ENCODE data around the gene MYH13.

Gene MYH13

DNA sequence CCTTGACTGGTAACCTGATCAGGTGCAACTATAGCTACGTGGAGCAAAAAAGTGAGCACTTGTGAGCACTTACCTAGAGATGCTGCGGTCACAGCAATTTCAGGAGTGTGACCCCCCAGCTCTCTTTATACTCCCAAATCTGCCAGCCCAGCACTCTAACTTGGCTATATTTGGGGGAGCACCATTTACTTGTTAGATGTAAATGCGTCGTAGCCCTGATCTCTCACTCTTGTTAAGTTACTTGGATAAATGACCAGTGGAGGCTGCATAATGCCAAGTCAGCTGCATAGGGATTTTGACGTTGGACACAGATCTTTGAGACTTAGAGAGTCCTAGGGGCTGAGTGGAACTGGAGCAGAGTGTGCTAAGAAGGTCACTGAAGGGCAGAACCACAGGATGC is at the start of gene MYH13:
TSS of gene MYH13 (minus strand) at position 101 of the 400 bp plus-strand sequence. CDS start 8,476 bp downstream, outside the sequence.
- Histone ChIP-seq H3K4me1 (ENCODE audit: control insufficient read depth, insufficient read depth, low read length) (no peaks in the 10 kb centered on the region), H3K27me3 (ENCODE audit: control insufficient read depth, insufficient read depth, low read length) (no peaks in the 10 kb centered on the region), H3K36me3 (ENCODE audit: control insufficient read depth, insufficient read depth, low read length) (no peaks in the 10 kb centered on the region), H3K4me3 (ENCODE audit: low read length) (no peak within 1 kb of the TSS), H3K9me3 (ENCODE audit: control insufficient read depth, low read length) (no peaks in the 10 kb centered on the region), H3K9ac (ENCODE audit: low read length) (no peak within 1 kb of the TSS)

DNA sequence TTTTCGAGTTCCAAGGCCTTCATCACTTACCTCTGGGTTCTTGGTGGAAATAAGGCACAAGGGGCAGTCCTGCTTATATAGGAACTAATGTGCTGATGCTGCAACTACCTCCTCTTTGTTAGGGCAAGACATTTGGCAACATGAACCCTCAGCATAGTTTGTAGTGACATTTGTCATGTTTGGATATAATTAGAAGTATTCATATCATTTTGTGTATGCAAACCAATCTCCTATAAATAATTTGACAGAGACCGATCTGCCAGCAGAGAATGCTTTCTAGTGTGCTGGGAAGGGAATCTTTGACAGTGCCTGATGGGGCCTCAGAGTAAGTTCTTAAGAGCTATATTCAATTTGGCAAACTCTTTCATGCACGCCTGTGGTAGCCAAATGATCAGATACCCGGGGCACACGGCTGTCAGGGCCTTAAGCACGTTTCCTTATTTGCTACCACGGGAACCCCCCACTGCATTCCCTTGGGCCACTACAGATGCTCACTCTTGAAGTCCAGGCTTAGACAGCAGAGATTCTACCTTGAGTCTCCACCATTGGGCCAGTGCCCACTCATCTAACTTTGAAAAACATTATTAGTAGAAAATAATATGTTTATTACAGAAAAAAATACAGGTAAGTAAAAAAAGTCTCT is 49.2 kb upstream of the MYH13 start, which contains the start of gene MYH8:
TSS of gene MYH8 (minus strand) at position 51 of the 643 bp plus-strand sequence. CDS start 1,723 bp downstream, outside the sequence.
- Histone ChIP-seq H3K4me1 (ENCODE audit: control insufficient read depth, insufficient read depth, low read length) (no peaks in the 10 kb centered on the region), H3K9ac (ENCODE audit: low read length) (no peak within 1 kb of the TSS), H3K9me3 (ENCODE audit: control insufficient read depth, low read length) (no peaks in the 10 kb centered on the region), H3K4me3 (ENCODE audit: low read length) (no peak within 1 kb of the TSS), H3K27me3 (ENCODE audit: control insufficient read depth, insufficient read depth, low read length) (no peaks in the 10 kb centered on the region), H3K36me3 (ENCODE audit: control insufficient read depth, insufficient read depth, low read length) (no peaks in the 10 kb centered on the region)

DNA sequence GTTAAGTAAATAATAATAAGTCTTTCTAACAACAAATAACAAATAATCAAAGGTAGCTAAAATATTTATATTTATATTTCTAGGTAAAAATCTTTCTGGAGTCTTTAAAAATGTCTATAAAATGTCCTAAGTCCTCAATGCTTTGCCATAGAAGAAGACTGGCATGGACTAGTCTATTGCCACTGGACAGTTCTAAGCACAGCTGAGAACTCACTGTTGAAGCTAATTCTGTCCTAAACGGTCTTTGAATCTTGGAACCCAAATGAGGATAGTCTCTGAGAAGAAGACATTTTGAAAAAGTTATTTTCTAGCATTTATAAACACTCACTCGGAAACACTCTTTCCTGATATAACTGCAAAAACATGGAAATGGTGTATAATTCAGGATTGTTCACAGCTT is 48.4 kb upstream of the MYH13 start:
- Histone ChIP-seq H3K4me3 (ENCODE audit: low read length) (no peak overlapping the region), H3K36me3 (ENCODE audit: control insufficient read depth, insufficient read depth, low read length) (no peaks in the 10 kb centered on the region), H3K9ac (ENCODE audit: low read length) (no peak overlapping the region), H3K9me3 (ENCODE audit: control insufficient read depth, low read length) (no peaks in the 10 kb centered on the region), H3K27me3 (ENCODE audit: control insufficient read depth, insufficient read depth, low read length) (no peaks in the 10 kb centered on the region), H3K4me1 (ENCODE audit: control insufficient read depth, insufficient read depth, low read length) (no peaks in the 10 kb centered on the region)

DNA sequence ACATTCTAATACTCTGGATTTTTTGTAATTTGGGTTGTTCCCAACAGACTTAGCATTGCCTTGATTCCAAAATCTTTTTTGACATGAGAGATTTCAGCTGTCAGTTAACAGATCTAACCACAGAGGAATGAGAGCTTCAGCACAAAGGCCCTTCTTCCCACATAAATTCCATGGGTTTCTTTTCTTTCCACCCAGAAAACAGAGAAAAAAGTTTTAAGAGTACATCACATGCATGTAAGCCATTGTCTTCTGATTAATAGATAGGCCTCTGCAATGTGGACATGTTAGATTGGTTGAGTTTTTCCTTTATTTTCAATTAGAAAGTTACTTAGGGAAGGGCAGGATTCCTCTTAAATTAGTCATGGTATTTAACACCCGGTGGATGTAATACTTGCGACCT is 48.0 kb upstream of the MYH13 start:
- H3K9ac ChIP-seq (ENCODE audit: low read length): no peak overlapping the region
- H3K9me3 ChIP-seq (ENCODE audit: control insufficient read depth, low read length): no peaks in the 10 kb centered on the region
- H3K4me1 ChIP-seq (ENCODE audit: control insufficient read depth, insufficient read depth, low read length): no peaks in the 10 kb centered on the region
- no peaks in the 10 kb centered on the region for H3K27me3 ChIP-seq (ENCODE audit: control insufficient read depth, insufficient read depth, low read length)
- no peaks in the 10 kb centered on the region for H3K36me3 ChIP-seq (ENCODE audit: control insufficient read depth, insufficient read depth, low read length)
- no peak overlapping the region for H3K4me3 ChIP-seq (ENCODE audit: low read length)

DNA sequence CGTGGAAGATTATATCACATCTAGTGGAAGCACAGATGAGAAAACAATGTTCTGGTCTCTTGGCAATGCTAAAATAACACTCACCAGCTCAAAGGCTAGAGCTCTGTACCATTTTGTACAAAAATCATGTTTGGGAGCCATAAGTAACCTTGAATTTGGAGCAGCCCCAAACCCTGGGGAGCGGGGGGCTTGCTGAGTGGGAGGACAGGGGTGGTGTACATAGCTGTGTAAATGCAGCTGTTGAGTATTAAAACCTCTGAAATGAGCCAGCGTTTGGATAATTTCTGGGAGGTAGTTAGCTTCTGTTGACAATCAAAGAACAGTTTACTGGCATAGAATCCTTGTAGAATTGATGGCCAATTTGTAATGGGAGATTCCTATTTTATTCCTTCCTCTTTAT is 44.6 kb upstream of the MYH13 start:
- Histone ChIP-seq H3K4me3 (ENCODE audit: low read length) (no peak overlapping the region), H3K27me3 (ENCODE audit: control insufficient read depth, insufficient read depth, low read length) (no peaks in the 10 kb centered on the region), H3K9me3 (ENCODE audit: control insufficient read depth, low read length) (no peaks in the 10 kb centered on the region), H3K36me3 (ENCODE audit: control insufficient read depth, insufficient read depth, low read length) (no peaks in the 10 kb centered on the region), H3K4me1 (ENCODE audit: control insufficient read depth, insufficient read depth, low read length) (no peaks in the 10 kb centered on the region), H3K9ac (ENCODE audit: low read length) (no peak overlapping the region)

DNA sequence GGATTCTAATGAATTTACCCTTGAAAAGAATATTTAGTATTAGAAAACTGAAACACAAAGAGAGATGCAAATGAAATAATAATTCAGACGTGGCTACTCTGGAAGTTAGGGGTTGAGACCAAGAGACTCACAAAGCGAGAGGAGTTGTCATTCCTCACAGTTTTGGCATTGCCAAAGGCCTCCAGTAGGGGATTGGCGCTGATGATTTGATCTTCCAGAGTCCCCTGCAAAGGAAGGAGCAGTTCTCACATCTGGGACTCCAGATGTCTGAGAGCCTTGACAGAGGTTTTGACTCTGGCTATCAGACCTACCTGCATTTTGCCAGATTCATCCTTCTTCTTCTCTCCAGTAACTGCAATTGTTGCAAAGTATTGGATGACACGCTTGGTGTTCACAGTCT is 42.4 kb upstream of the MYH13 start:
- Histone ChIP-seq H3K4me1 (ENCODE audit: control insufficient read depth, insufficient read depth, low read length) (no peaks in the 10 kb centered on the region), H3K9ac (ENCODE audit: low read length) (no peak overlapping the region)

DNA sequence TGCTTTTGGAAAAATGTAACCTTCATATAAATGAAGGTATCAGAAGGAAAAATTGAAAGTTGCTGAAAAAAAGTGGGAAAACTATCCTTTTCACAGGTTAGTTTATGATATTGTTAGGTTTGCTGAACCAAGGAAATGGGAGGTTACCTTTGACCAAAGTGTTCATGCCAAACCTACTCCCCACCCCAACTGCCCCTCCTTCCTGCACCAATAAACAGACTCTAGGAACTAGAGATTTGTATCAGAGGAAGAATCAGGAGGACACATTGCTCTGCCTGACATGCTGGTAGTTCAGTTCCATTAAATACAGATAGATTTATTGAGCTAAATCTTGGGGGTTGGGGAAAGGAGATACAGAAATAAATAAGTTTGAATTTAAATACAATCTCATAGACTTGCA is 30.8 kb upstream of the MYH13 start:
- Histone ChIP-seq H3K9ac (ENCODE audit: low read length) (no peak overlapping the region), H3K4me1 (ENCODE audit: control insufficient read depth, insufficient read depth, low read length) (no peaks in the 10 kb centered on the region), H3K9me3 (ENCODE audit: control insufficient read depth, low read length) (no peaks in the 10 kb centered on the region), H3K27me3 (ENCODE audit: control insufficient read depth, insufficient read depth, low read length) (no peaks in the 10 kb centered on the region), H3K36me3 (ENCODE audit: control insufficient read depth, insufficient read depth, low read length) (no peaks in the 10 kb centered on the region), H3K4me3 (ENCODE audit: low read length) (no peak overlapping the region)

More for the DNA sequence above, 42.4 kb upstream of the MYH13 start:
- Histone ChIP-seq H3K9me3 (ENCODE audit: control insufficient read depth, low read length) (no peaks in the 10 kb centered on the region), H3K4me3 (ENCODE audit: low read length) (no peak overlapping the region), H3K27me3 (ENCODE audit: control insufficient read depth, insufficient read depth, low read length) (no peaks in the 10 kb centered on the region), H3K36me3 (ENCODE audit: control insufficient read depth, insufficient read depth, low read length) (no peaks in the 10 kb centered on the region)

DNA sequence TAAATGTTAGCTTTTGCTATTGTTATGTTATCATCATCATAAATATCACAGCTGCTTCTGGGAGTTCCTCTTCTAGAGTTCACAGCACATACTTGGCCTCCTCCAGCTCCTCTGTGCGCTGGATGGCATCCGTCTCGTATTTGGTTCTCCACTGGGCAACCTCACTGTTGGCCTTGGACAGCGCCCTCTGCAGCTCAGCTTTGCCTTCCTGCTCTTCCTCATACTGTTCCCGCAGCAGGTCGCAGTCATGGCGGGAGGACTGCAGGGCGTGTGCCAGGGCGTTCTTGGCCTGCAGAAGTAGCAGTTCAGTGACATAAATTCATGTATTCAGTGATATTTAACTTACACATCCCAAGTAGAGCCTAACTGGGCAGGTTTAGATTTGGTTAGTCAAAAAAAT is 25.5 kb upstream of the MYH13 start:
- Histone ChIP-seq H3K9me3 (ENCODE audit: control insufficient read depth, low read length) (no peaks in the 10 kb centered on the region), H3K9ac (ENCODE audit: low read length) (no peak overlapping the region), H3K4me1 (ENCODE audit: control insufficient read depth, insufficient read depth, low read length) (no peaks in the 10 kb centered on the region), H3K4me3 (ENCODE audit: low read length) (no peak overlapping the region), H3K36me3 (ENCODE audit: control insufficient read depth, insufficient read depth, low read length) (no peaks in the 10 kb centered on the region), H3K27me3 (ENCODE audit: control insufficient read depth, insufficient read depth, low read length) (no peaks in the 10 kb centered on the region)

DNA sequence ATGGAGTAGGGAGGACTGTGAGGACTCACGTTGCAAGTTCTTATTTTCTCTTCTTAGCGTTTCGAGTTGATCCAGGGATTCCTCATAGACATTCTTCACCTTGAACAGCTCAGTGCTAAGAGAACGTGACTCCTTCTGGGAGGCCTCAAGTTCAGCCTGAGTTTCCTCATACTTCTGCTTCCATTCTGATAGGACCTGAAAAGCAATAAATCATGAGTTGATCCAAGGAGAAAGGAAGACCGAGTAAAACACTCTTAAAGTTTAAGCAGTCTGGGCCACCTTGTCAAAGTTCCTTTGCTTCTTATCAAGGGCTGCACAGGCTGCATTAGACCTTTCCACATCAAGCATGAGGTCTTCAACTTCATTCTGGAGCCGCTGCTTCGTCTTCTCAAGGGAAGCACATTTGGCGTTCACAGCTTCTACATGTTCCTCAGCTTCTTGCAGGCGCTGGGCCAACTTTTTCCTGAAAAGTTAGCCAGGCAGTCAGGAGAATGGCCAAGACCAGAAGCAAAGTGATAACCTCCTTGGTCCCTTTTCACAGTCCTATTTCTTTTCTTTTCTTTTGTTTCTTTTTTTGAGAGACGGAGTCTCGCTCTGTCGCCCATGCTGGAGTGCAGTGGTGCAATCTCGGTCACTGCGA is 23.8 kb upstream of the MYH13 start:
- H3K9me3 ChIP-seq (ENCODE audit: control insufficient read depth, low read length): no peaks in the 10 kb centered on the region
- H3K36me3 ChIP-seq (ENCODE audit: control insufficient read depth, insufficient read depth, low read length): no peaks in the 10 kb centered on the region
- H3K9ac ChIP-seq (ENCODE audit: low read length): no peak overlapping the region
- no peak overlapping the region for H3K4me3 ChIP-seq (ENCODE audit: low read length)
- H3K4me1 ChIP-seq (ENCODE audit: control insufficient read depth, insufficient read depth, low read length): no peaks in the 10 kb centered on the region
- no peaks in the 10 kb centered on the region for H3K27me3 ChIP-seq (ENCODE audit: control insufficient read depth, insufficient read depth, low read length)

DNA sequence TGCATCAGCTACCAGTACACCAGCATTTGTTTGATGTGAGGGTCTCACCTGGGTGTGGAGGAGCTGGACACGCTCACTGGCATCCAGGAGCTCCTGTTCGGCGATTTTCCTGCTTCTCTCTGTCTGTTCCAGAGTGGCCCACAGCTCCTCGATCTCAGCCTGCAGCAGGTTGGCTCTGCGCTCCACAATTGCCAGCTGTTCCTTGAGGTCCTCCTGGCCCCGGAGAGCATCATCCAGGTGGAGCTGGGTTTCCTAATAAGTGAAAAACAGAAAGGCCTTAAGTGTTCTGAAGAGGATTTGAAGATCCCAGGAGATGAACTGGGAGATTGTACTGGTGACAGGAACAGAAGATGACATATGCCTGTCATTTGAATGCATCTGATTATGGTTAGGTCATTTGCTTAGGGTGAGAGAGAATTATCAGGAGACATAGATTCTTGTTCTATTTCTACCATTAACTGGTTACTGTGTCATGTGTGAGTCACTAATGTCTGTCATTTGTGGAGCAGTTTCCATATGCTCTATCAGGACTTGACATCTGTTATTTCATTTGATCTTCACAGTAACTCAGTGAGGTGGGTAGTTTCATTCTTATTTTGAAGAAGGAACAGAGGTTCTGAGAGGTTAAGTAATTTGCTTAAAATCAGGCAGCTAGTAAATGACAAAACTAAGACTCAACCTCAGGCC is 21.5 kb upstream of the MYH13 start:
- Histone ChIP-seq H3K9me3 (ENCODE audit: control insufficient read depth, low read length) (no peaks in the 10 kb centered on the region), H3K9ac (ENCODE audit: low read length) (no peak overlapping the region), H3K27me3 (ENCODE audit: control insufficient read depth, insufficient read depth, low read length) (no peaks in the 10 kb centered on the region), H3K4me3 (ENCODE audit: low read length) (no peak overlapping the region), H3K36me3 (ENCODE audit: control insufficient read depth, insufficient read depth, low read length) (no peaks in the 10 kb centered on the region), H3K4me1 (ENCODE audit: control insufficient read depth, insufficient read depth, low read length) (no peaks in the 10 kb centered on the region)

DNA sequence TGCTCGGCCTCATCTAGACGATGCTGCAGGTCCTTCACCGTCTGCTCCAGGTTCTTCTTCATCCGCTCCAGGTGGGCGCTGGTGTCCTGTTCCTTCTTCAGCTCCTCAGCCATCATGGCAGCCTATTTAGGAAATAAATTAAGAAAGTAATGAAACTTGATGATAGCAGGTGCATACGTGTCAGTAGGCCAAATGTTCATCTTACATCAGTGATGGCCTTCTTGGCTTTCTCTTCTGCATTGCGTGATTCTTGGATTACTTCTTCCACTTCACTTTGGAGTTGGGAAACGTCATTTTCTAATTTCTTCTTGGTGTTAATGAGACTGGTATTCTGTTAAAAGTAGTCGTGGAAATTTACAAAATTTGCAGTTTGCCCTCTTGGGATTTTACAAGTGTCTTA is 20.1 kb upstream of the MYH13 start:
- no peak overlapping the region for H3K9ac ChIP-seq (ENCODE audit: low read length)
- no peaks in the 10 kb centered on the region for H3K9me3 ChIP-seq (ENCODE audit: control insufficient read depth, low read length)
- no peaks in the 10 kb centered on the region for H3K27me3 ChIP-seq (ENCODE audit: control insufficient read depth, insufficient read depth, low read length)
- H3K36me3 ChIP-seq (ENCODE audit: control insufficient read depth, insufficient read depth, low read length): no peaks in the 10 kb centered on the region
- no peaks in the 10 kb centered on the region for H3K4me1 ChIP-seq (ENCODE audit: control insufficient read depth, insufficient read depth, low read length)
- no peak overlapping the region for H3K4me3 ChIP-seq (ENCODE audit: low read length)

DNA sequence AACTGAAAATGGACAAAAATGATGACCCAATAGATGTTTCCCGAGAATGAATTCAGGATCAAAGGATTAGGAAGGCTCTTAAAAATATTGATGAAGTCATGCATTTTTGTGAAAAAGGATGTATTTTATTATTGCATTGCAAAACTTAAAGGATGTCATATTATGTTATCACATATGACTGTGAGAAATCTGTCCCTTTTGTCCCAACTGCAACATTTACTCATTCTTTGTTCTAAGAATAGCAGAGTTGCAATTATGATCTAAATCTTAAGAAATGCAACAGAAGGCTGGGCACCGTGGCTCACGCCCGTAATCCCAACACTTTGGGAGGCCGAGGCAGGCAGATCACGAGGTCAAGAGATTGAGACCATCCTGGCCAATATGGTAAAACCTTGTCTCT is 13.1 kb upstream of the MYH13 start:
- Histone ChIP-seq H3K9ac (ENCODE audit: low read length) (no peak overlapping the region), H3K27me3 (ENCODE audit: control insufficient read depth, insufficient read depth, low read length) (no peaks in the 10 kb centered on the region), H3K4me3 (ENCODE audit: low read length) (no peak overlapping the region), H3K4me1 (ENCODE audit: control insufficient read depth, insufficient read depth, low read length) (no peaks in the 10 kb centered on the region), H3K36me3 (ENCODE audit: control insufficient read depth, insufficient read depth, low read length) (no peaks in the 10 kb centered on the region), H3K9me3 (ENCODE audit: control insufficient read depth, low read length) (no peaks in the 10 kb centered on the region)

Measured in mucosa of stomach (tissue), 1 donor.